Stimulated activated CD8-positive, alpha-beta memory T cell treated with anti-CD3 and anti-CD28 coated beads, Interleukin-15, amount 100 ng/mL, for 48 hours (primary cell): Measurements from ENCODE around the gene MYL12B.
"Not testable (repeated sequence)": the region's sequence is repeated elsewhere in the genome, so short reads cannot be mapped to it uniquely, and the experiment has no call there.

Experiments
- DNase-seq, 2 donors: peaks; one replicate each; pipeline ENCODE4 v3.0.0-alpha.2; 2020; ENCODE audit warnings: low read depth in 2 of 2

Gene MYL12B

GRCh38 chr18:3262234-3263131 lies 550 bp downstream of the MYL12B start:
- no peak for DNase-seq

GRCh38 chr18:3263132-3263700 lies 1.3 kb downstream of the MYL12B start:
- no peak for DNase-seq

- no peak for DNase-seq
These were observed 2.4 kb downstream of the MYL12B start for GRCh38 chr18:3264362-3264761.

- DNase-seq = no peak
These were observed 3.7 kb downstream of the MYL12B start for GRCh38 chr18:3265564-3266033.

GRCh38 chr18:3266062-3266608 lies 4.2 kb downstream of the MYL12B start:
- DNase-seq = no peak

GRCh38 chr18:3268306-3268705 lies 6.4 kb downstream of the MYL12B start:
- no peak for DNase-seq

- no peak for DNase-seq
These were observed 7.4 kb downstream of the MYL12B start for GRCh38 chr18:3269241-3269913.

GRCh38 chr18:3269914-3270299 lies 8.0 kb downstream of the MYL12B start:
- no peak for DNase-seq

- no peak for DNase-seq
These were observed 11.1 kb downstream of the MYL12B start for GRCh38 chr18:3273042-3273441.

- not testable (repeated sequence) for DNase-seq
These were observed 15.8 kb downstream of the MYL12B start for GRCh38 chr18:3277643-3278213.

GRCh38 chr18:3279201-3280185 lies 17.6 kb downstream of the MYL12B start:
- no peak for DNase-seq

- DNase-seq = no peak
These were observed 19.8 kb downstream of the MYL12B start for GRCh38 chr18:3281456-3282400.

GRCh38 chr18:3283253-3283863 lies 21.4 kb downstream of the MYL12B start:
- DNase-seq = no peak

GRCh38 chr18:3283908-3284307 lies 22.0 kb downstream of the MYL12B start:
- DNase-seq = no peak

- DNase-seq = no peak
These were observed 22.6 kb downstream of the MYL12B start for GRCh38 chr18:3284501-3284900.

- no peak for DNase-seq
These were observed 24.2 kb downstream of the MYL12B start for GRCh38 chr18:3286159-3286558.

GRCh38 chr18:3293196-3293951 lies 31.4 kb downstream of the MYL12B start:
- no peak for DNase-seq

- DNase-seq = no peak
These were observed 32.6 kb downstream of the MYL12B start for GRCh38 chr18:3294435-3295080.
